Right lobe of liver (tissue), 4 donors: ENCODE measurements around the gene CHRD.

Experiments
- POLR2A ChIP-seq: fragments of 450-650 bp; IDR thresholded peaks from one replicate; pipeline ENCODE4 v1.6.1; 2017; ENCODE audit warnings: antibody characterized with exemption, mild to moderate bottlenecking
- TF ChIP-seq, protein P1 (sequence below), 4 donors: fragments of 200-600 bp in 3 of 4; fragments of 450-650 bp in 1 of 4; IDR thresholded peaks; one replicate each; pipeline versions ENCODE4 v1.5.1 to v1.8.0; 2016 to 2022; ENCODE audit warnings: antibody characterized with exemption in 4 of 4, mild to moderate bottlenecking in 2 of 4
- donor health status: DM: no; HTN: no; CAD: no.
- donor health status: DM: no; HTN: no; CAD: no.
- donor health status: DM: no; HTN: yes; CAD: no.

DNA sequence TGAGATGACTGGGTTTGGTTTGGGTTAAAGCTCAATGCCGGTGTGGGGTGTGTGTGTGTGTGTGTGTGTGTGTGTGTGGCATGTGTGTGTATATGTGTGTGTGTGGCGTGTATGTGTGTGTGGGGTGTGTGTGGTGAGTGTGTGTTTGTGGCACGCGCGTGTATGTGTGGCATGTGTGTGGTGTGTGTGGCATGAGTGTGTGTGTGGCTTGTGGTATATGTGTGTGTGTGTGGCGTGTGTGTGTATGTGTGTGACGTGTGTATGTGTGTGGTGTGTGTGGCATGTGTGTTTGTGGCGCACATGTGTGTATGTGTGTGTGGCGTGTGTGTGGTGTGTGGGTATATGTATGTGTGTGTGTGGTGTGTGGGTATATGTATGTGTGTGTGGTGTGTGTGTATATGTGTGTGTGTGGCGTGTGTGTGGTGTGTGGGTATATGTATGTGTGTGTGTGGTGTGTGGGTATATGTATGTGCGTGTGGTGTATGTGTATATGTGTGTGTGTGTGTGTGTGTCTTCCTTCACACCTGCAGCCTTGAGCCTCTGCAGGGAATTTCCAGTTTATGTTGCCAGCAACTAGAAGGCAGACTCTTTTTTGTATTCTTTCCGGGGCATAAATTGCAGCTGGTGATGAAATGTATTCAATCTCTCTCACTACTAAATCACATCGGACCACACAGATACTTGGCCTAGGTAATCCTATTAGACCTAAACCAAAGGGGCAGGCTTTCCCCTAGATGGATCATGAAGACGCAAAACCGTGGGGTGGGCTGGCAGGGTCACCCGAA, 34.8 kb downstream of the CHRD start:
- TF ChIP-seq POLR2A = no peak
- TF ChIP-seq, protein P1, sequence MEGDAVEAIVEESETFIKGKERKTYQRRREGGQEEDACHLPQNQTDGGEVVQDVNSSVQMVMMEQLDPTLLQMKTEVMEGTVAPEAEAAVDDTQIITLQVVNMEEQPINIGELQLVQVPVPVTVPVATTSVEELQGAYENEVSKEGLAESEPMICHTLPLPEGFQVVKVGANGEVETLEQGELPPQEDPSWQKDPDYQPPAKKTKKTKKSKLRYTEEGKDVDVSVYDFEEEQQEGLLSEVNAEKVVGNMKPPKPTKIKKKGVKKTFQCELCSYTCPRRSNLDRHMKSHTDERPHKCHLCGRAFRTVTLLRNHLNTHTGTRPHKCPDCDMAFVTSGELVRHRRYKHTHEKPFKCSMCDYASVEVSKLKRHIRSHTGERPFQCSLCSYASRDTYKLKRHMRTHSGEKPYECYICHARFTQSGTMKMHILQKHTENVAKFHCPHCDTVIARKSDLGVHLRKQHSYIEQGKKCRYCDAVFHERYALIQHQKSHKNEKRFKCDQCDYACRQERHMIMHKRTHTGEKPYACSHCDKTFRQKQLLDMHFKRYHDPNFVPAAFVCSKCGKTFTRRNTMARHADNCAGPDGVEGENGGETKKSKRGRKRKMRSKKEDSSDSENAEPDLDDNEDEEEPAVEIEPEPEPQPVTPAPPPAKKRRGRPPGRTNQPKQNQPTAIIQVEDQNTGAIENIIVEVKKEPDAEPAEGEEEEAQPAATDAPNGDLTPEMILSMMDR (IDR thresholded peaks at IDR 0.05) = no peak
